Thyroid gland (tissue), 4 donors: Measurements from ENCODE around the gene ZNF219. TPM values are rescaled to one million over a fixed set of nuclear protein-coding genes. Genes with fewer than 3 reads are reported as not detected.

Experiments used
- DNase-seq, 2 donors: peaks; one replicate each; pipeline ENCODE4 v3.0.0-alpha.2; 2019
- H3K27ac ChIP-seq, 3 donors: fragments of 200-600 bp; sonication (generic); 1 replicate in 2 of 3; 2 replicates in 1 of 3; pipeline ENCODE4 v1.5.1; 2016 to 2019; ENCODE audit warnings: mild to moderate bottlenecking in 1 of 3, moderate library complexity in 1 of 3
- H3K27me3 ChIP-seq: fragments of 200-600 bp; sonication (generic); one replicate; pipeline ENCODE4 v1.5.1; 2019
- H3K36me3 ChIP-seq, 2 donors: fragments of 200-600 bp; sonication (generic); one replicate each; pipeline ENCODE4 v1.5.1; 2016 to 2019
- H3K4me1 ChIP-seq, 2 donors: fragments of 200-600 bp; sonication (generic); one replicate each; pipeline ENCODE4 v1.5.1; 2017 to 2019
- H3K4me3 ChIP-seq, 3 donors: fragments of 200-600 bp; sonication (generic); replicated peaks in 1 of 3; 1 replicate in 2 of 3; 2 replicates in 1 of 3; pipeline ENCODE4 v1.5.1; 2016; ENCODE audit warnings: mild to moderate bottlenecking in 1 of 3
- H3K9me3 ChIP-seq: fragments of 200-600 bp; sonication (generic); one replicate; pipeline ENCODE4 v1.5.1; 2017
- CTCF ChIP-seq, 6 experiments: fragments of 200-600 bp in 3 of 6; fragments of 450-650 bp in 3 of 6; sonication (generic) in 3 of 6; IDR thresholded peaks; one replicate each; pipeline ENCODE4 v1.5.1; 2016 to 2019; ENCODE audit warnings: antibody characterized with exemption in 6 of 6, mild to moderate bottlenecking in 2 of 6, inconsistent platforms in 1 of 6, moderate library complexity in 1 of 6
- POLR2A ChIP-seq, 2 donors: fragments of 450-650 bp; IDR thresholded peaks; one replicate each; pipeline ENCODE4 v1.6.1; 2017; ENCODE audit warnings: antibody characterized with exemption in 2 of 2, mild to moderate bottlenecking in 2 of 2, moderate library complexity in 1 of 2
- WGBS, 2 donors: methylation state at CpG; one replicate each; pipeline ENCODE4 v1.1.5; 2017; 5-methylcytosine and 5-hydroxymethylcytosine counted together
- intact Hi-C: fragments of 100-400 bp; cut with DNase I; formaldehyde crosslinking; loops from one replicate; pipeline ENCODE4 v1.15.1; 2023
- total RNA-seq, 4 donors: library from RNA; depleted of rRNA; stranded (reverse); fragments of >200 nt; gene quantifications; one replicate each; pipeline ENCODE4 v1.2.3, GENCODE V29; 2016

The ZNF219 gene
- total RNA-seq, 4 donors from 2014 or later, result 53.6 to 82.7 (median 67.3) TPM

GRCh38 chr14:21074398-21075272 lies 23.8 kb downstream of the ZNF219 start:
- Histone ChIP-seq H3K4me3 (no peak overlapping the region), H3K9me3 (no peaks in the 10 kb centered on the region), H3K27ac (peak overlapping the region; percentile 60 to 90 (median 72)), H3K27me3 (no peaks in the 10 kb centered on the region), H3K36me3 (peaks cover 29 to 34% of the 10 kb centered on the region in 2 donors), H3K4me1 (peaks cover 37 to 49% of the 10 kb centered on the region in 2 donors)
- TF ChIP-seq POLR2A (IDR thresholded peaks at IDR 0.05), result peak in 1 of 2 donors; percentile 11
- TF ChIP-seq CTCF (IDR thresholded peaks at IDR 0.05), result no peak
- WGBS, 2 donors, result 57 to 59% methylated on average over 20 to 22 of the region's 26 CpGs
- intact Hi-C loops, result no loop called here
- DNase-seq, result peak; percentile 78 to 80

- TF ChIP-seq POLR2A (IDR thresholded peaks at IDR 0.05) (peak in 1 of 2 donors; percentile 48), CTCF (IDR thresholded peaks at IDR 0.05) (peak in 1 of 6 experiments; percentile 22)
- peaks cover 22 to 27% of the 10 kb centered on the region in 2 donors for H3K36me3 ChIP-seq
- H3K9me3 ChIP-seq, result no peaks in the 10 kb centered on the region
- H3K27ac ChIP-seq, result peak overlapping the region; percentile 60 to 90 (median 72)
- intact Hi-C loops, result no loop called here
- no peak overlapping the region for H3K4me3 ChIP-seq
- peak; percentile 93 to 97 for DNase-seq
- 40 to 48% methylated on average over 1 to 7 of the region's 9 CpGs for WGBS, 2 donors
- peaks cover 44 to 56% of the 10 kb centered on the region in 2 donors for H3K4me1 ChIP-seq
- no peaks in the 10 kb centered on the region for H3K27me3 ChIP-seq
These were observed 24.5 kb downstream of the ZNF219 start for GRCh38 chr14:21073921-21074320.

GRCh38 chr14:21072781-21073339 lies 25.6 kb downstream of the ZNF219 start:
- 65 to 84% methylated on average over 5 to 9 of the region's 9 CpGs for WGBS, 2 donors
- TF ChIP-seq POLR2A (IDR thresholded peaks at IDR 0.05) (no peak), CTCF (IDR thresholded peaks at IDR 0.05) (no peak)
- DNase-seq, result peak; percentile 18 to 24
- Histone ChIP-seq H3K27me3 (no peaks in the 10 kb centered on the region), H3K36me3 (peaks cover 15 to 16% of the 10 kb centered on the region in 2 donors), H3K4me3 (no peak overlapping the region), H3K4me1 (peaks cover 48 to 60% of the 10 kb centered on the region in 2 donors), H3K27ac (peak overlapping the region; percentile 45 to 90 (median 60)), H3K9me3 (no peaks in the 10 kb centered on the region)
- intact Hi-C loops, result no loop called here

- H3K4me3 ChIP-seq, result peak overlapping the region in 1 of 3 donors; percentile 60
- intact Hi-C loops, result no loop called here
- H3K27ac ChIP-seq, result peak overlapping the region; percentile 56 to 90 (median 85)
- DNase-seq, result no peak
- no peaks in the 10 kb centered on the region for H3K27me3 ChIP-seq
- peaks cover 48 to 60% of the 10 kb centered on the region in 2 donors for H3K4me1 ChIP-seq
- peaks cover 11 to 15% of the 10 kb centered on the region in 2 donors for H3K36me3 ChIP-seq
- H3K9me3 ChIP-seq, result no peaks in the 10 kb centered on the region
- WGBS, 2 donors, result 36 to 43% methylated on average over 4 of the region's 4 CpGs
- TF ChIP-seq POLR2A (IDR thresholded peaks at IDR 0.05) (no peak), CTCF (IDR thresholded peaks at IDR 0.05) (no peak)
These were observed 26.4 kb downstream of the ZNF219 start for GRCh38 chr14:21072031-21072473.
